Thyroid gland (tissue), 4 donors: Measurements from ENCODE around the gene RAD9A.

Source experiments
- POLR2A ChIP-seq, 2 donors: fragments of 450-650 bp; IDR thresholded peaks; one replicate each; pipeline ENCODE4 v1.6.1; 2017; ENCODE audit warnings: antibody characterized with exemption in 2 of 2, mild to moderate bottlenecking in 2 of 2, moderate library complexity in 1 of 2
- TF ChIP-seq, protein P1 (sequence below), 6 experiments: fragments of 200-600 bp in 3 of 6; fragments of 450-650 bp in 3 of 6; sonication (generic) in 3 of 6; IDR thresholded peaks; one replicate each; pipeline ENCODE4 v1.5.1; 2016 to 2019; ENCODE audit warnings: antibody characterized with exemption in 6 of 6, mild to moderate bottlenecking in 2 of 6, inconsistent platforms in 1 of 6, moderate library complexity in 1 of 6

DNA sequence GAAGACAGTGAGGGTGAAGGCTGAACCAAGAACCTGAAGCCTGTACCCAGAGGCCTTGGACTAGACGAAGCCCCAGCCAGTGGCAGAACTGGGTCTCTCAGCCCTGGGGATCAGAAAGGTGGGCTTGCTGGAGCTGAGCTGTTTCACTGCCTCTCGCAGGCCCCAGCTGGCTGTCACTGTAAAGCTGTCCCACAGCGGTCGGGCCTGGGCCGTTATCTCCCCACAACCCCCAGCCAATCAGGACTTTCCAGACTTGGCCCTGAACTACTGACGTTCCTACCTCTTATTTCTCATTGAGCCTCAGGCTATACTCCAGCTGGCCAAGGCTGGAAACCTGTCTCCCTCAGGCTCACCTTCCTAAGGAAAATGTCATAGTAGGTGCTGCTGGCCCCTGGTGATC is 5.8 kb downstream of the RAD9A start:
- TF ChIP-seq, protein P1, sequence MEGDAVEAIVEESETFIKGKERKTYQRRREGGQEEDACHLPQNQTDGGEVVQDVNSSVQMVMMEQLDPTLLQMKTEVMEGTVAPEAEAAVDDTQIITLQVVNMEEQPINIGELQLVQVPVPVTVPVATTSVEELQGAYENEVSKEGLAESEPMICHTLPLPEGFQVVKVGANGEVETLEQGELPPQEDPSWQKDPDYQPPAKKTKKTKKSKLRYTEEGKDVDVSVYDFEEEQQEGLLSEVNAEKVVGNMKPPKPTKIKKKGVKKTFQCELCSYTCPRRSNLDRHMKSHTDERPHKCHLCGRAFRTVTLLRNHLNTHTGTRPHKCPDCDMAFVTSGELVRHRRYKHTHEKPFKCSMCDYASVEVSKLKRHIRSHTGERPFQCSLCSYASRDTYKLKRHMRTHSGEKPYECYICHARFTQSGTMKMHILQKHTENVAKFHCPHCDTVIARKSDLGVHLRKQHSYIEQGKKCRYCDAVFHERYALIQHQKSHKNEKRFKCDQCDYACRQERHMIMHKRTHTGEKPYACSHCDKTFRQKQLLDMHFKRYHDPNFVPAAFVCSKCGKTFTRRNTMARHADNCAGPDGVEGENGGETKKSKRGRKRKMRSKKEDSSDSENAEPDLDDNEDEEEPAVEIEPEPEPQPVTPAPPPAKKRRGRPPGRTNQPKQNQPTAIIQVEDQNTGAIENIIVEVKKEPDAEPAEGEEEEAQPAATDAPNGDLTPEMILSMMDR (IDR thresholded peaks at IDR 0.05) = no peak
- no peak for TF ChIP-seq POLR2A (IDR thresholded peaks at IDR 0.05)
